Esophagus mucosa (tissue), 1 donor: Measurements from ENCODE around the gene CFAP97D1. TPM values are rescaled to one million over a fixed set of nuclear protein-coding genes. Genes with fewer than 3 reads are reported as not detected.
A peak's percentile ranks its signal among the peaks of the same experiment; 100 is the strongest.

Source experiments
- ATAC-seq: fragments of 200-7000 bp; cut with Tn5 transposase; one replicate; pipeline ENCODE4 v1.9.1; 2020
- total RNA-seq: library from RNA; stranded (reverse); gene quantifications from one replicate; pipeline ENCODE4 v1.2.4, GENCODE V29; 2023
- donor health status: DM: yes; HTN: yes; CAD: no.

Gene CFAP97D1
- total RNA-seq, 1 donor from 2014 or later = not detected

GRCh38 chr17:43799047-43799446 lies 18.8 kb downstream of the CFAP97D1 start:
- no peak for ATAC-seq

GRCh38 chr17:43800736-43801135 lies 20.5 kb downstream of the CFAP97D1 start:
- ATAC-seq = no peak

GRCh38 chr17:43801844-43802243 lies 21.6 kb downstream of the CFAP97D1 start:
- no peak for ATAC-seq

GRCh38 chr17:43803758-43804157 lies 23.5 kb downstream of the CFAP97D1 start:
- ATAC-seq = no peak

- ATAC-seq = no peak
Observed at GRCh38 chr17:43805117-43805516, 24.9 kb downstream of the CFAP97D1 start.

GRCh38 chr17:43808076-43808475 lies 27.8 kb downstream of the CFAP97D1 start:
- no peak for ATAC-seq

- ATAC-seq = no peak
Observed at GRCh38 chr17:43809121-43809520, 28.9 kb downstream of the CFAP97D1 start.

GRCh38 chr17:43810226-43810715 lies 30.0 kb downstream of the CFAP97D1 start:
- no peak for ATAC-seq

GRCh38 chr17:43810823-43811222 lies 30.6 kb downstream of the CFAP97D1 start:
- ATAC-seq = no peak

GRCh38 chr17:43812396-43813265 lies 32.4 kb downstream of the CFAP97D1 start:
- ATAC-seq = no peak

- ATAC-seq = no peak
Observed at GRCh38 chr17:43813386-43813785, 33.2 kb downstream of the CFAP97D1 start.

GRCh38 chr17:43814026-43814425 lies 33.8 kb downstream of the CFAP97D1 start:
- ATAC-seq = no peak

GRCh38 chr17:43814714-43815113 lies 34.5 kb downstream of the CFAP97D1 start:
- no peak for ATAC-seq

- no peak for ATAC-seq
Observed at GRCh38 chr17:43816336-43817320, 36.4 kb downstream of the CFAP97D1 start.

- no peak for ATAC-seq
Observed at GRCh38 chr17:43817826-43818225, 37.6 kb downstream of the CFAP97D1 start.

GRCh38 chr17:43818966-43819365 lies 38.7 kb downstream of the CFAP97D1 start:
- no peak for ATAC-seq

- no peak for ATAC-seq
Observed at GRCh38 chr17:43820759-43821158, 40.5 kb downstream of the CFAP97D1 start.

GRCh38 chr17:43822570-43823190 lies 42.4 kb downstream of the CFAP97D1 start:
- peak; percentile 28 for ATAC-seq

GRCh38 chr17:43823350-43824084 lies 43.3 kb downstream of the CFAP97D1 start:
- ATAC-seq = peak; percentile 57

GRCh38 chr17:43825567-43825966 lies 45.3 kb downstream of the CFAP97D1 start:
- no peak for ATAC-seq

- ATAC-seq = no peak
Observed at GRCh38 chr17:43826206-43826605, 46.0 kb downstream of the CFAP97D1 start.

- ATAC-seq = no peak
Observed at GRCh38 chr17:43827596-43827995, 47.4 kb downstream of the CFAP97D1 start.
